Activated CD4-positive, alpha-beta T cell treated with anti-CD3 and anti-CD28 coated beads for 36 hours (primary cell): ENCODE measurements around the gene PRPS1L1. TPM values are rescaled to one million over a fixed set of nuclear protein-coding genes. Genes with fewer than 3 reads are reported as not detected.

Experiments used
- ATAC-seq: fragments of 200-7000 bp; cut with Tn5 transposase; one replicate; pipeline ENCODE4 v1.10.0; 2021; ENCODE audit warnings: mild to moderate bottlenecking, moderate library complexity
- CTCF ChIA-PET: fragments of 350-600 bp; sonication (Branson Sonifier 250); formaldehyde crosslinking; loops from one replicate; lab custom pipeline; 2021; ENCODE audit warnings: antibody characterized with exemption; lab: Charles Lee
- POLR2A ChIA-PET: fragments of 350-600 bp; sonication (Branson Sonifier 250); formaldehyde crosslinking; loops from one replicate; lab custom pipeline; 2021; ENCODE audit warnings: antibody characterized with exemption, inconsistent platforms; lab: Charles Lee
- DNase-seq: peaks from one replicate; pipeline ENCODE4 v3.0.0-alpha.2; 2020
- H3K27ac Mint-ChIP-seq: one replicate; pipeline ENCODE4 v1.8.0; 2021; ENCODE audit warnings: mixed read lengths
- H3K27me3 Mint-ChIP-seq: one replicate; pipeline ENCODE4 v1.8.0; 2021; ENCODE audit warnings: mixed read lengths
- H3K36me3 Mint-ChIP-seq: one replicate; pipeline ENCODE4 v1.8.0; 2021; ENCODE audit warnings: low read depth, mixed read lengths
- H3K4me1 Mint-ChIP-seq: one replicate; pipeline ENCODE4 v1.8.0; 2021; ENCODE audit warnings: mixed read lengths
- H3K4me3 Mint-ChIP-seq: one replicate; pipeline ENCODE4 v1.8.0; 2021; ENCODE audit warnings: mild to moderate bottlenecking, moderate library complexity, mixed read lengths
- H3K9me3 Mint-ChIP-seq: one replicate; pipeline ENCODE4 v1.8.0; 2021; ENCODE audit warnings: low read depth, mixed read lengths
- intact Hi-C, 2 experiments: fragments of 100-400 bp; cut with DNase I in 1 of 2; cut with micrococcal nuclease in 1 of 2; formaldehyde crosslinking; loops; one replicate each; pipeline versions ENCODE4 v1.14.2 to v1.15.1; 2022 to 2024; cut with DNase I, micrococcal nuclease
- total RNA-seq, 2 experiments: library from RNA; stranded (reverse); gene quantifications; one replicate each; pipeline ENCODE4 v1.2.3, GENCODE V29; 2021

Gene PRPS1L1
- total RNA-seq, 2 experiments from 2014 or later, result not detected

DNA sequence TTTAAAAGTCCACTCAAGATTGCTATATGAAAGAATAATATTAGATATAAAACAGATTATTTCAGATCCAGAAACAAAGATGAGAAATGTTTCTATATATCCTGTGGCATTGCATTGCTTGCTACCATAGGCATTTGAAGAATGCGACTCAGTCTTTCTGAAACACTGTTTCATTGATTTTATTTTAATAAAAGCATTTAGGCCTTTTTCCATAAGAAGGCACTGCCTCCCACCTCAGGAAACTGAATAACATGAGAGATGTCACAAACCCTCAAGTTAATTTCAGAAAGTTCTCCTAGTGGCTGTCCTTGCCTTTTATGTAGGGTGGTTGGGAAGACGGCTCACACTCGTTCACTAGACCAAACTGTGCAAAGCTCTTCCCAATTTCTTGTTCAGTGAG lies 23.3 kb downstream of the PRPS1L1 start:
- no peak overlapping the region for H3K4me3 Mint-ChIP-seq
- intact Hi-C loops, result no loop called here
- no peaks in the 10 kb centered on the region for H3K4me1 Mint-ChIP-seq
- DNase-seq (no peak), ATAC-seq (no peak)
- ChIA-PET POLR2A (no interaction called here), CTCF (interaction anchor here (1.0 to 1.2 kb wide), 2 partner anchors 10 to 234 kb away, joined by 3 to 7 read pairs; no protein-coding TSS in a partner anchor)
- H3K27ac Mint-ChIP-seq, result no peak overlapping the region
- H3K27me3 Mint-ChIP-seq, result peaks cover 2% of the 10 kb centered on the region
- H3K9me3 Mint-ChIP-seq, result peaks cover 14% of the 10 kb centered on the region
- no peaks in the 10 kb centered on the region for H3K36me3 Mint-ChIP-seq

DNA sequence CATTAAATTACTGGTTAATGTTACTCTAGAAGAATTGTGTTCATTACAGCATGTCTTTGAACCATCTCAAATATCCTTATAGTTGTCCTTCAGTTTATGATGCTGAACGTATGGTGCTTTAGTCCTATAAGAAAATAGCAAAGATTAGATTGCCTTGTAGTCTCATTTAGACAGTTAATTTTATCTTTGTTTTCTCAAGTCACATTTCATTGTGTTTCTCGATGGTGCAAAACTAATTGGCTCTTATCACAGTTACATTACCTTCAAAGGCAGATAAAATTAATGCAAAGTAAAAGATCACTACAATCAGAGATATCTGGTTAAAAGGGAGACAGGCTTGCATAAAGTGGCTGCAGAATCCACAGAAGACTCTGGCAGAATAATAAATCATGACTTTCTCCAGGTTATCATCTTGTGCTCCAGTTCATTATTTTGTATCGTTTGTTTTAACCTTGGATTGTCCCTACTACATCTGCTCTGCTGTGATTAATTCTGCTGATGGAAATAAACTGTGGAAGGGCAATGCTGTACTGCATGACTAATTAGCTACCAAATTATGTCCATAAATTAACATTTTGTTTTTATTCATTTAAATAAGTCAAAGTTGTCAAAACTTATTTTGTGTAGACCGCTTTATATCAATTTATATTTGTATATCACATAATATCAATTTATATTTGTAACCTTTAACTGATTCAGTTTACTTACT lies 24.2 kb downstream of the PRPS1L1 start:
- ChIA-PET POLR2A (no interaction called here), CTCF (interaction anchor here (1.0 kb wide), 1 partner anchor 233 kb away, joined by 3 read pairs; no protein-coding TSS in a partner anchor)
- Mint-ChIP-seq H3K27ac (no peak overlapping the region), H3K36me3 (no peaks in the 10 kb centered on the region), H3K9me3 (peaks cover 12% of the 10 kb centered on the region), H3K27me3 (no peaks in the 10 kb centered on the region), H3K4me1 (no peaks in the 10 kb centered on the region), H3K4me3 (no peak overlapping the region)
- no peak for DNase-seq
- intact Hi-C loops, result no loop called here
- no peak for ATAC-seq

DNA sequence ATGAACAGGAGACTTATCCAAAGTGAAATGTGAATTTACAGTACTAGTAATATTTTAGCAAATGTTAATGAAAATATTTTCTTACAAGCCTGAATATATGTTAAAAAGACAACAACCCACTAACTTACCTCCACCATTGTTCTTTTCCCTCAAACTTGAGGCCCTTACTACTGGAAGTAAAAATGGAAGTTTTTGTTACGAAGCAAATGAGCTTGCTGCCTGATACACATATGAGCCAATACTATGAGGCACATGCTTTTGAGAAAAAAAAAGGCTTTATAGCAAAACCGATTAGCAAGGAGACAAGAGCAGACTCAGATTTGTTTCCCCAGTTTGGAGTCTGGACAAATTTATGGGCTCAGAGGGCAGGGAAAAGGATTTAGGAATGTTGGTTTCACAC lies 29.0 kb downstream of the PRPS1L1 start:
- Mint-ChIP-seq H3K4me3 (no peak overlapping the region), H3K27ac (no peak overlapping the region), H3K9me3 (peaks cover 8% of the 10 kb centered on the region), H3K36me3 (no peaks in the 10 kb centered on the region), H3K4me1 (peaks cover 4% of the 10 kb centered on the region), H3K27me3 (no peaks in the 10 kb centered on the region)
- CTCF ChIA-PET, result interaction anchor here (2.0 kb wide), 1 partner anchor 229 kb away, joined by 5 read pairs; no protein-coding TSS in a partner anchor
- no peak for DNase-seq
- ATAC-seq, result no peak
- POLR2A ChIA-PET, result no interaction called here
- intact Hi-C loops, result loop anchor here in 1 of 2 experiments (10.0 kb wide), 1 partner anchor 294 kb away; no protein-coding TSS in a partner anchor

DNA sequence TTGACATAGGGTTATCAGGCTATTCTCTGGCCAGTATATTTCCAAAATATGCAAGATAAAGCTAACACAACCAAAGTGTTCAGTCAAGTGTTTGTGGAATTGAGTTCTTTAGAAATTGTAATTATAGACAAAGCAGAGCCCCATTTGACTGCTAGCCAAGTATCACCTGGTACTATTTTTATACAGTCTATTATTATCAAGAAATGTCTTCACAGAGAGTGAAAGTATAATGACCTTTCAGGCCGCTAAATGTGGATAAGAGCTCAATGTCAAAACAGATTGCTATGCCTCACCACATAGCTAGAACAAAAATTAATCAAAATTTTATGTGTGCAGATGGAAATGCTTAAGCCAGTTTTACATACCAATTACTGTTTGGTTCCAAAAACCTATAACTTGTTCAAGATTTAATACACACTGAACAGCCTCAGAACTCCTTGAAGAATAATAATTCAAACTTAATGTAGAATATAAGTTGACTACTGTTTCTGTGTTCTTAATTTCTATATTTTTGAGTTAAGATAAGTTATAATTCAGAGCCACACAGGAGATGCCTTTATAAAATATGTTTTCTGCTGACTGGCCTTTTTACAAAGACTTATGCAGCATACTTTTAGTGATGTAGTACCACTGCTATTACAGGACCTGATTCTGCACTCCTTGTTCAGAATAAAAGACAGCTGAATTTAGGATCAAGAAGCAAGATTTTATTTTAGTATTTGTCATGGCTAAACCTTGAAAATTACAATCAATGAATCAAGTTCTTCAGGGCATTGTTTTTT lies 31.0 kb downstream of the PRPS1L1 start:
- DNase-seq, result no peak
- POLR2A ChIA-PET, result no interaction called here
- intact Hi-C loops, result loop anchor here in 1 of 2 experiments (10.0 kb wide), 1 partner anchor 292 kb away; no protein-coding TSS in a partner anchor
- H3K36me3 Mint-ChIP-seq, result no peaks in the 10 kb centered on the region
- H3K9me3 Mint-ChIP-seq, result peaks cover 8% of the 10 kb centered on the region
- CTCF ChIA-PET, result interaction anchor here (1.3 to 2.0 kb wide), 3 partner anchors 9 to 227 kb away, joined by 3 to 5 read pairs (median 4); no protein-coding TSS in a partner anchor
- H3K27ac Mint-ChIP-seq, result no peak overlapping the region
- no peak for ATAC-seq
- H3K27me3 Mint-ChIP-seq, result no peaks in the 10 kb centered on the region
- H3K4me3 Mint-ChIP-seq, result no peak overlapping the region
- H3K4me1 Mint-ChIP-seq, result peaks cover 4% of the 10 kb centered on the region

DNA sequence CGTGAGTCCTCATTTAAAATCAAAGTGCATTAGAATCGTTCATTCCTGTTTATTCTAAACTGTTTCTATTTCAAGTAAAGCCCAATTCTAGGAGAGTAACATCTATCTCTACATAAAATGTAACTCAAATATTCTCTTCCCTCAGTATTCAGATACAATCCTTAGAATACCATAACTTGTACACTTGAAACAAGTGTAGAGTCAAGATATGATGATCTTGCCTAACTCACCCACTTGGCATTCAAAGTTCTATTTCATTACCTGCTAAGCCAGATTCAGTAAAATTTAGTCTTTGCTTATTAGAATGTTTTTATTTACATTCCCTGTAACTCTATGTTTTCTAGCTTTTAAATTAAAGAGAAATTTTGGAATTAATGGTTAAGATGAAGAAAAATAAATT lies 31.6 kb downstream of the PRPS1L1 start:
- ATAC-seq, result no peak
- H3K9me3 Mint-ChIP-seq, result peaks cover 7% of the 10 kb centered on the region
- no peaks in the 10 kb centered on the region for H3K36me3 Mint-ChIP-seq
- ChIA-PET POLR2A (no interaction called here), CTCF (interaction anchor here (1.5 kb wide), 1 partner anchor 10 kb away, joined by 4 read pairs; no protein-coding TSS in a partner anchor)
- peaks cover 4% of the 10 kb centered on the region for H3K4me1 Mint-ChIP-seq
- no peaks in the 10 kb centered on the region for H3K27me3 Mint-ChIP-seq
- intact Hi-C loops, result loop anchor here in 1 of 2 experiments (10.0 kb wide), 1 partner anchor 291 kb away; no protein-coding TSS in a partner anchor
- DNase-seq, result no peak
- H3K27ac Mint-ChIP-seq, result no peak overlapping the region
- H3K4me3 Mint-ChIP-seq, result no peak overlapping the region

DNA sequence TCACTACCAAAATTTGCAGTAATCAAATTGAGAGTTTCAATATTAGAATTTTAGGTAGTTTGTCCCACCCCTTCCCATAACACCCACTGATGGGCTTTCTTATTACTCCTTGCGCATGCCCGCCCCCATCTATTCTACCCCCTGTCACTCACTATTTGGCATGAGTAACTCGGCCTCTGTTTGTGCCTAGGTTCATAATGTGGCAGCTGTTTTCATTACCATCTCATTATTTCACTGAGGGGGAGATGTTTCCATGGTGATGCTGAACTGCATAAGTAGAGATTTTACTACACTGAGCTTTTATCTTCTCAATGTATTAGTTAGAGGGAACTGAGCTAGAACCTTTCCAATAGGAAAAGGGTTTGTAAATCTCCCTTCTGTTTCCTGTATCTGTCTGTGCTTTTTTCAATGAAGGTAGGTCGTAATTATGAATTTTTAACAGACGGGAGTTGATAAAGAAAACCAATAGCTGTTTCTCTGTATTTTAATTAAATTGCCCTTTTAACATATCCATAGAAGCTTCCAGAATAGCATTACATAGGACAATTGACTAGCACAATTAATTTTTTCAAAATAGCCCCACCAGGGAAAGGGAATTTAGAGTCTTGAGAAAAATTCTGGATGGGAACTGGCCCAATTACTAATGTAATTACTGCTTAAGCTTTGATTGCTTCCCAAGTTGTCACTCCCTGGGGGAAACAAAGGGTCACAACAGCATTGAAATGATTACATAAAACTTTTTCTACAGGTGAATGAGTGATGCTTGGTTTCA lies 33.4 kb downstream of the PRPS1L1 start:
- Mint-ChIP-seq H3K27ac (no peak overlapping the region), H3K4me3 (no peak overlapping the region), H3K4me1 (peaks cover 4% of the 10 kb centered on the region), H3K9me3 (peaks cover 5% of the 10 kb centered on the region), H3K36me3 (no peaks in the 10 kb centered on the region), H3K27me3 (peaks cover 4% of the 10 kb centered on the region)
- DNase-seq (peak; percentile 33), ATAC-seq (peak; percentile 86)
- intact Hi-C loops, result loop anchor here in 1 of 2 experiments (10.0 kb wide), 1 partner anchor 289 kb away; no protein-coding TSS in a partner anchor
- ChIA-PET CTCF (interaction anchor here (0.8 to 1.2 kb wide), 4 partner anchors 11 to 224 kb away, joined by 3 to 7 read pairs (median 3); no protein-coding TSS in a partner anchor), POLR2A (no interaction called here)

DNA sequence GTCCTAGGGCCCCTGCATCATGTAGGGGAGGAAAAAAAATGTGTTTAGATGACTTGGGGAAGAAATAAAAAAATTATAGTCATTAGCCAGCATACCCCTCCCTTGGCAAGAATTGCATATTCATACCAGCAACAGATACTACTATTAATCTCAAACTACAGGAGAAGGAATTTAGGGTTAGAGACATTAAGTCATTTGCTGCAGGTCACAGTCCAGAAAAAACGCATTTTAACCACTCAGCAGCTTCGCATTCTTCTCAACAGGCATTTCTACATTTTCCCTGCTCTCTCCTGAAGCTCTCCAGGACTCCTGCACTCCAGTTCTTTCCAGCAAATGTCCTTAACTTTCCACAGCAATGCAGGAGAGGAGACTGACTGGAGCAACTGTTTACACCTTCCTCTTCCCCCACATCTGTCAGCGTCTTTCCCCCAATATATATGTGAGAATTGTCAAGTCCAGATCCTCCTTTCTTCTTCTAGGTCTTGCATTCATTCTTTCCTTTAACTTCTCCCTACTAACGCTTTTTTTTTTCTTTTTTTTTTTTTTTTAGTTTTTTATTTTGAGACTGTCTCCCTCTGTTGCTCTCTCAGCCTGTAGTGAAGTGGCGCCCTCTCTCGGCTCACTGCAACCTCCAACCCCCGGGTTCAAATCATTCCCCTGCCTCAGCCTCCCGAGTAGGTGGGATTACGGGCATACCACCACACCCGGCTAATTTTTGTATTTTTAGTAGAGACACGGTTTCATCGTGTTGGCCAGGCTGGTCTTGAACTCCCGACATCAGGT lies 35.6 kb downstream of the PRPS1L1 start:
- Mint-ChIP-seq H3K27me3 (peaks cover 9% of the 10 kb centered on the region), H3K4me3 (no peak overlapping the region), H3K9me3 (no peaks in the 10 kb centered on the region), H3K27ac (no peak overlapping the region), H3K36me3 (no peaks in the 10 kb centered on the region), H3K4me1 (peaks cover 4% of the 10 kb centered on the region)
- ChIA-PET CTCF (interaction anchor here (0.7 to 1.7 kb wide), 6 partner anchors 23 to 1049 kb away, joined by 3 read pairs; no protein-coding TSS in a partner anchor), POLR2A (no interaction called here)
- ATAC-seq (no peak), DNase-seq (peak; percentile 68)
- intact Hi-C loops, result loop anchor here (1.0 to 10.0 kb wide), 5 partner anchors 222 to 311 kb away; no protein-coding TSS in a partner anchor

DNA sequence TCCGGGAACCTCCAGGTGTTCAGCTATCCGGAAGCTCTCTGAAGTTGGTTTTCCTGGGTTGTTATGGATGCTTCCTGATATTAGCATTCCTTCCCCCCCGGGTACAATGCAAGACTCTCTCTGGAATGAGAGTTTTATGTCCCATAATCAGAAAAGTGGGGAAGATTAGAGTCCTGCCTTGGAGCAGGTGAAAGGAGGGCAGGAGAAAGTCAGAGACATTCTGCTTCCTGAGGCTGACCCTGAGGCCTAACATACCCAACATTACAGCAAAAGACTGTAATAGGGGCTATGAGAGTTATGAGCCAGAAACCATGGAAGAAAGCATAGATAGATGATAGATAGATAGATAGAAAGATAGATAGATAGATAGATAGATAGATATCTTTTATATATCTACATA lies 36.9 kb downstream of the PRPS1L1 start:
- ChIA-PET POLR2A (no interaction called here), CTCF (interaction anchor here (1.4 kb wide), 1 partner anchor 220 kb away, joined by 3 read pairs; no protein-coding TSS in a partner anchor)
- H3K4me1 Mint-ChIP-seq, result peaks cover 4% of the 10 kb centered on the region
- intact Hi-C loops, result loop anchor here in 1 of 2 experiments (10.0 kb wide), 1 partner anchor 286 kb away; no protein-coding TSS in a partner anchor
- ATAC-seq (no peak), DNase-seq (no peak)
- H3K36me3 Mint-ChIP-seq, result no peaks in the 10 kb centered on the region
- peaks cover 10% of the 10 kb centered on the region for H3K27me3 Mint-ChIP-seq
- no peak overlapping the region for H3K27ac Mint-ChIP-seq
- no peaks in the 10 kb centered on the region for H3K9me3 Mint-ChIP-seq
- no peak overlapping the region for H3K4me3 Mint-ChIP-seq

DNA sequence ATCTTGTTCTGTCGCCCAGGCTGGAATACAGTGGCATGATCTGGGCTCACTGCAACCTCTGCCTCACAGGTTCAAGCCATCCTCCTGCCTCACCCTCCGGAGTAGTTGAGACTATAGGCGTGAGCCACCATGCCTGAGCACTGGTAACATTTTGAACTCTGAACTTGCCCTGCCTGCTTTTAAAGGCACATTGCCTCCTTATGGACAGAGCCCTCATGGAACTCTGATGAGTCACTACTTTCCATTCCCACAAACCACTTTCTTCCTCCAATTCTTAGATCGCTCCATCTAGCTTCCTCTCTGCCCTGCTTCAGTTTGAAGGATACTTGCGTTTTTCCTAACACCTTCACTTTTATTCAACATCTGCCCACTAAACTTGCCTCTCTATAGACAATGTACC lies 38.1 kb downstream of the PRPS1L1 start:
- POLR2A ChIA-PET, result no interaction called here
- no peak overlapping the region for H3K27ac Mint-ChIP-seq

DNA sequence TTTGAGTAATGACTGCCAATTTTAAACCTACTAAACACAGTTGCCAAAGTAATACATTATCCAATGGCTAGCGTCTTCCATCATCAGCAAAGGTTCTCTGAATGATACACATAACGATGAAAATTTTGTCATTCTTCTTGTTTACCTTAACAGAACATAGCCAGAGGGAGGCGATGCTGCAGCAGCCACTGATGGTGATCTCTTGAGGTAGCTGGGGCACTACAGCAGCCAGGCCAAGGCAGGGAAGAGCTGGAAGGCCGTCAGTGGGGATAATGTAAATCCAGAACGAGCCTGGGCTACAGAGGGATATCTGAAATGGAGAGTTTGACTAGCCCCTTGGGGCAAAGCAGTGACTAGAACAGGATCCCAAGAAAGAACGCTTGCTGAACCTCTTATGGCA lies 38.8 kb downstream of the PRPS1L1 start:
- Mint-ChIP-seq H3K27me3 (peaks cover 10% of the 10 kb centered on the region), H3K27ac (no peak overlapping the region), H3K4me1 (no peaks in the 10 kb centered on the region), H3K36me3 (no peaks in the 10 kb centered on the region), H3K4me3 (no peak overlapping the region), H3K9me3 (no peaks in the 10 kb centered on the region)
- ATAC-seq (no peak), DNase-seq (no peak)
- ChIA-PET POLR2A (no interaction called here), CTCF (interaction anchor here (1.5 kb wide), 1 partner anchor 216 kb away, joined by 3 read pairs; no protein-coding TSS in a partner anchor)
- intact Hi-C loops, result no loop called here

More for the DNA sequence above, 38.1 kb downstream of the PRPS1L1 start:
- peaks cover 4% of the 10 kb centered on the region for H3K4me1 Mint-ChIP-seq
- H3K27me3 Mint-ChIP-seq, result peaks cover 10% of the 10 kb centered on the region
- ATAC-seq (no peak), DNase-seq (no peak)
- no peaks in the 10 kb centered on the region for H3K36me3 Mint-ChIP-seq
- no peak overlapping the region for H3K4me3 Mint-ChIP-seq
- intact Hi-C loops, result no loop called here
- CTCF ChIA-PET, result interaction anchor here (1.5 kb wide), 1 partner anchor 217 kb away, joined by 3 read pairs; no protein-coding TSS in a partner anchor
- H3K9me3 Mint-ChIP-seq, result no peaks in the 10 kb centered on the region
